Measurements from ENCODE around the gene STX5. TPM values are rescaled to one million over a fixed set of nuclear protein-coding genes. Genes with fewer than 3 reads are reported as not detected.

STX5 gene
- total and polyA plus RNA-seq, 9 of the 15 experiments (the other 6 are each of a cell fraction or from before 2014, with no cell fraction given), result 2.8 to 28.6 (median 23.7) TPM

DNA sequence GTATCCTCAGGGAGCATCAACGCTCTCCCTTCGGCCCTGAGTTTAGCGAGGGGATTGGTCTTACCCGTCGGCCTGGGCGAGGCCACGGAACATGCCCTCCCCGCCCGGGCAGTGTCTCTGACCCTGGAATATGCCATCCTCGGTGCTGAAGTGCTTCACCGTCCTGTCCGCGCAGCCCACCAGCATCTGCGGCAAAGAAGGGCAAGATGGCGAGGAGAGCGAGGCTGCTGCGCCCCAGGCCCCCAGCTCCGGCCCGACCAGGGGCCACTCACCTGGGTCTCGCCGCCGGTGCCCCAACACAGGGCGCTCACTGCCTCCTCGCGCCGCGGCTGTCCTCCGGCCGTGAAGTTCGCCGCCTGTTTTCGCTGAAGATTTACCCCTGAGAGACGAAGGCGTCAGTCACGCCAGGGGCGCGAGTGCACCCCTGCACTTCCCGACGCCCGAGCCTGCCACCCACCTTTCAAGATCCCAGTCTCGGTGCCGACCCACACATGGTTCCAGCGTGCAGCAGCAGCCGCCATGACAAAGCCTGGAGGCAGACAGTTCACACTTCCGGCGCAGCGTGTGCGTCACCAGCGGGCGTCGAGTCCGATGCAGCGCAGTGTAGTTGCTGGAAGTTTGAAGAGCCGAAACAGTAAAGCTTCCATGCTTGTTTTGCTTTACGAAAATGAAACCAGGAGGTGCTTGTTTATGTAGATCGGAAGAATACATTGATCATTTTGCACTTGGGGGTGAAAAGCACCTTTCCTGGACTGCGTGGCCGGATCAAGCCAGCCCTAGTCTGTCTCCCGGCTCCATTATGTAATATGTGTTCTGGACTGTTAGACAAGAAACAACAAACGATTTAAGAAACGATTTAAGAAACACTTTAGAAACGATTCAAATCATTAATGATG, 7.4 kb upstream of the STX5 start, which contains the start of gene WDR74 (continued):
- TF ChIP-seq PCBP2 (IDR thresholded peaks at IDR 0.05; ENCODE audit: low read depth, low read length, poor library complexity, severe bottlenecking) (no peak), ATF1 (CRISPR knock-in tag; IDR thresholded peaks at IDR 0.05) (peak; percentile 97), ATF1 (tag; IDR thresholded peaks at IDR 0.05) (peak; percentile 99), POLR2G (IDR thresholded peaks at IDR 0.05; ENCODE audit: low read depth, low read length) (peak; percentile 93), PPARD (CRISPR knock-in tag; IDR thresholded peaks at IDR 0.05) (no peak), HNRNPK (IDR thresholded peaks at IDR 0.05; ENCODE audit: low read depth, low read length, poor library complexity, severe bottlenecking) (no peak), ZNF583 (CRISPR knock-in tag; IDR thresholded peaks at IDR 0.05) (no peak), HDGF (IDR thresholded peaks at IDR 0.05) (no peak), TAF15 (IDR thresholded peaks at IDR 0.05; ENCODE audit: low read depth, low read length) (no peak), ARID1B (IDR thresholded peaks at IDR 0.05) (no peak), SRSF7 (optimal IDR thresholded peaks at IDR 0.05; ENCODE audit: low read depth, low read length) (no peak), MCM2 (IDR thresholded peaks at IDR 0.05; ENCODE audit: low read depth) (no peak), HDAC8 (tag; IDR thresholded peaks at IDR 0.05) (no peak), POLR2B (IDR thresholded peaks at IDR 0.05; ENCODE audit: low read depth, partially characterized antibody) (peak; percentile 70), DIDO1 (tag; IDR thresholded peaks at IDR 0.05; ENCODE audit: low read depth) (peak; percentile 89), RFX5 (IDR thresholded peaks at IDR 0.05; ENCODE audit: low read depth, low read length) (no peak; the same call in 1 of the 2 replicates)
- TF ChIP-seq, protein P1, sequence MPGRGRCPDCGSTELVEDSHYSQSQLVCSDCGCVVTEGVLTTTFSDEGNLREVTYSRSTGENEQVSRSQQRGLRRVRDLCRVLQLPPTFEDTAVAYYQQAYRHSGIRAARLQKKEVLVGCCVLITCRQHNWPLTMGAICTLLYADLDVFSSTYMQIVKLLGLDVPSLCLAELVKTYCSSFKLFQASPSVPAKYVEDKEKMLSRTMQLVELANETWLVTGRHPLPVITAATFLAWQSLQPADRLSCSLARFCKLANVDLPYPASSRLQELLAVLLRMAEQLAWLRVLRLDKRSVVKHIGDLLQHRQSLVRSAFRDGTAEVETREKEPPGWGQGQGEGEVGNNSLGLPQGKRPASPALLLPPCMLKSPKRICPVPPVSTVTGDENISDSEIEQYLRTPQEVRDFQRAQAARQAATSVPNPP (IDR thresholded peaks at IDR 0.05; ENCODE audit: borderline replicate concordance, insufficient read depth, insufficient read length), result no peak
- TF ChIP-seq, protein P2, sequence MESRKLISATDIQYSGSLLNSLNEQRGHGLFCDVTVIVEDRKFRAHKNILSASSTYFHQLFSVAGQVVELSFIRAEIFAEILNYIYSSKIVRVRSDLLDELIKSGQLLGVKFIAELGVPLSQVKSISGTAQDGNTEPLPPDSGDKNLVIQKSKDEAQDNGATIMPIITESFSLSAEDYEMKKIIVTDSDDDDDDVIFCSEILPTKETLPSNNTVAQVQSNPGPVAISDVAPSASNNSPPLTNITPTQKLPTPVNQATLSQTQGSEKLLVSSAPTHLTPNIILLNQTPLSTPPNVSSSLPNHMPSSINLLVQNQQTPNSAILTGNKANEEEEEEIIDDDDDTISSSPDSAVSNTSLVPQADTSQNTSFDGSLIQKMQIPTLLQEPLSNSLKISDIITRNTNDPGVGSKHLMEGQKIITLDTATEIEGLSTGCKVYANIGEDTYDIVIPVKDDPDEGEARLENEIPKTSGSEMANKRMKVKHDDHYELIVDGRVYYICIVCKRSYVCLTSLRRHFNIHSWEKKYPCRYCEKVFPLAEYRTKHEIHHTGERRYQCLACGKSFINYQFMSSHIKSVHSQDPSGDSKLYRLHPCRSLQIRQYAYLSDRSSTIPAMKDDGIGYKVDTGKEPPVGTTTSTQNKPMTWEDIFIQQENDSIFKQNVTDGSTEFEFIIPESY (CRISPR knock-in tag; IDR thresholded peaks at IDR 0.05), result no peak; the same call in 1 of the 2 replicates
- TF ChIP-seq, protein P3, sequence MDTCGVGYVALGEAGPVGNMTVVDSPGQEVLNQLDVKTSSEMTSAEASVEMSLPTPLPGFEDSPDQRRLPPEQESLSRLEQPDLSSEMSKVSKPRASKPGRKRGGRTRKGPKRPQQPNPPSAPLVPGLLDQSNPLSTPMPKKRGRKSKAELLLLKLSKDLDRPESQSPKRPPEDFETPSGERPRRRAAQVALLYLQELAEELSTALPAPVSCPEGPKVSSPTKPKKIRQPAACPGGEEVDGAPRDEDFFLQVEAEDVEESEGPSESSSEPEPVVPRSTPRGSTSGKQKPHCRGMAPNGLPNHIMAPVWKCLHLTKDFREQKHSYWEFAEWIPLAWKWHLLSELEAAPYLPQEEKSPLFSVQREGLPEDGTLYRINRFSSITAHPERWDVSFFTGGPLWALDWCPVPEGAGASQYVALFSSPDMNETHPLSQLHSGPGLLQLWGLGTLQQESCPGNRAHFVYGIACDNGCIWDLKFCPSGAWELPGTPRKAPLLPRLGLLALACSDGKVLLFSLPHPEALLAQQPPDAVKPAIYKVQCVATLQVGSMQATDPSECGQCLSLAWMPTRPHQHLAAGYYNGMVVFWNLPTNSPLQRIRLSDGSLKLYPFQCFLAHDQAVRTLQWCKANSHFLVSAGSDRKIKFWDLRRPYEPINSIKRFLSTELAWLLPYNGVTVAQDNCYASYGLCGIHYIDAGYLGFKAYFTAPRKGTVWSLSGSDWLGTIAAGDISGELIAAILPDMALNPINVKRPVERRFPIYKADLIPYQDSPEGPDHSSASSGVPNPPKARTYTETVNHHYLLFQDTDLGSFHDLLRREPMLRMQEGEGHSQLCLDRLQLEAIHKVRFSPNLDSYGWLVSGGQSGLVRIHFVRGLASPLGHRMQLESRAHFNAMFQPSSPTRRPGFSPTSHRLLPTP (IDR thresholded peaks at IDR 0.05; ENCODE audit: borderline replicate concordance, extremely low read depth, insufficient read length), result no peak
- TF ChIP-seq, protein P4, sequence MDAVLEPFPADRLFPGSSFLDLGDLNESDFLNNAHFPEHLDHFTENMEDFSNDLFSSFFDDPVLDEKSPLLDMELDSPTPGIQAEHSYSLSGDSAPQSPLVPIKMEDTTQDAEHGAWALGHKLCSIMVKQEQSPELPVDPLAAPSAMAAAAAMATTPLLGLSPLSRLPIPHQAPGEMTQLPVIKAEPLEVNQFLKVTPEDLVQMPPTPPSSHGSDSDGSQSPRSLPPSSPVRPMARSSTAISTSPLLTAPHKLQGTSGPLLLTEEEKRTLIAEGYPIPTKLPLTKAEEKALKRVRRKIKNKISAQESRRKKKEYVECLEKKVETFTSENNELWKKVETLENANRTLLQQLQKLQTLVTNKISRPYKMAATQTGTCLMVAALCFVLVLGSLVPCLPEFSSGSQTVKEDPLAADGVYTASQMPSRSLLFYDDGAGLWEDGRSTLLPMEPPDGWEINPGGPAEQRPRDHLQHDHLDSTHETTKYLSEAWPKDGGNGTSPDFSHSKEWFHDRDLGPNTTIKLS (IDR thresholded peaks at IDR 0.05; ENCODE audit: borderline replicate concordance, low read depth), result peak; percentile 56; the same call in 1 of the 2 replicates

Data from K562 (cell line).